GM18873 (cell line): ENCODE results near the gene CD274.
"Not testable (repeated sequence)": the region's sequence is repeated elsewhere in the genome, so short reads cannot be mapped to it uniquely, and the experiment has no call there.

Source experiments
- ATAC-seq: cut with Tn5 transposase; IDR thresholded peaks from one replicate; pipeline ENCODE4 v1.9.1; 2021; ENCODE audit warnings: mild to moderate bottlenecking, moderate library complexity, moderate number of reproducible peaks; ENCODE audit not compliant: unreplicated experiment, low FRiP score

The CD274 gene

GRCh38 chr9:5437254-5438216 lies 12.8 kb upstream of the CD274 start, which contains the start of gene PLGRKT:
PLGRKT (minus strand) TSS chr9:5437925; CDS start chr9:5431977, 5,948 bp downstream.
- ATAC-seq = peak; percentile 85

- peak; percentile 42 for ATAC-seq
These were observed 11.8 kb upstream of the CD274 start for GRCh38 chr9:5438301-5439162.

- ATAC-seq = no peak
These were observed 9.9 kb upstream of the CD274 start for GRCh38 chr9:5440426-5440825.

GRCh38 chr9:5441043-5441442 lies 9.3 kb upstream of the CD274 start:
- no peak for ATAC-seq

- ATAC-seq = no peak
These were observed 7.8 kb upstream of the CD274 start for GRCh38 chr9:5442400-5443011.

GRCh38 chr9:5443850-5444249 lies 6.5 kb upstream of the CD274 start:
- no peak for ATAC-seq

GRCh38 chr9:5445096-5445495 lies 5.2 kb upstream of the CD274 start:
- ATAC-seq = not testable (repeated sequence)

- ATAC-seq = no peak
These were observed 4.5 kb upstream of the CD274 start for GRCh38 chr9:5445886-5446285.

GRCh38 chr9:5446451-5447236 lies 3.7 kb upstream of the CD274 start:
- ATAC-seq = no peak

- ATAC-seq = no peak
These were observed 3.0 kb upstream of the CD274 start for GRCh38 chr9:5447337-5447736.

- no peak for ATAC-seq
These were observed 2.3 kb upstream of the CD274 start for GRCh38 chr9:5448016-5448415.

- ATAC-seq = no peak
These were observed 1.6 kb upstream of the CD274 start for GRCh38 chr9:5448461-5449435.

- ATAC-seq = no peak
These were observed 602 bp upstream of the CD274 start for GRCh38 chr9:5449521-5450358.

GRCh38 chr9:5452286-5452609 lies 1.9 kb downstream of the CD274 start:
- ATAC-seq = no peak

GRCh38 chr9:5453004-5453403 lies 2.7 kb downstream of the CD274 start:
- ATAC-seq = no peak

- no peak for ATAC-seq
These were observed 3.3 kb downstream of the CD274 start for GRCh38 chr9:5453673-5454072.

- ATAC-seq = no peak
These were observed 4.8 kb downstream of the CD274 start for GRCh38 chr9:5455181-5455580.

- peak; percentile 53 for ATAC-seq
These were observed 9.0 kb downstream of the CD274 start for GRCh38 chr9:5459289-5459829.
